Left lobe of liver (tissue), 2 donors: Measurements from ENCODE around the gene UBR2. TPM values are rescaled to one million over a fixed set of nuclear protein-coding genes. Genes with fewer than 3 reads are reported as not detected.
"Not testable (repeated sequence)": the region's sequence is repeated elsewhere in the genome, so short reads cannot be mapped to it uniquely, and the experiment has no call there.

Source experiments
- ATAC-seq: fragments of 200-7000 bp; cut with Tn5 transposase; one replicate; pipeline ENCODE4 v1.9.1; 2020; ENCODE audit warnings: mild to moderate bottlenecking, moderate library complexity
- DNase-seq: peaks from one replicate; pipeline ENCODE4 v3.0.0-alpha.2; 2020; ENCODE audit warnings: low spot score
- total RNA-seq: library from RNA; stranded (reverse); gene quantifications from one replicate; pipeline ENCODE4 v1.2.1, GENCODE V29; 2021
- donor health status: DM: no; HTN: no; CAD: no; lungs with moderate emphysema.
- donor health status: DM: no; HTN: yes; CAD: no.

The UBR2 gene
- total RNA-seq, 1 donor from 2014 or later, result 19.3 TPM

- DNase-seq (no peak), ATAC-seq (no peak)
These were observed 126.4 kb downstream of the UBR2 start for GRCh38 chr6:42690151-42690702.

DNA sequence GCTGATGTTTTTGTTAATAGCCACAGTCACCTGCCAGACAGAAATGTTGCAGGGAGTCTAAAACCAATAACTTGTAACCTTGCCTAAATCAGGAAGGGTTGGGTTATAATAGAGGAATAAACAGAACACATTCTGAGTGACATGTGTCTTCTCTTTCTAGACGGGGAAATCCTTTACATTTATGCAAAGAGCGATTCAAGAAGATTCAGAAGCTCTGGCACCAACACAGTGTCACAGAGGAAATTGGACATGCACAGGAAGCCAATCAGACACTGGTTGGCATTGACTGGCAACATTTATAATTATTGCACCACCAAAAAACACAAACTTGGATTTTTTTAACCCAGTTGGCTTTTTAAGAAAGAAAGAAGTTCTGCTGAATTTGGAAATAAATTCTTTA, 127.0 kb downstream of the UBR2 start:
- DNase-seq, result no peak
- no peak for ATAC-seq

DNA sequence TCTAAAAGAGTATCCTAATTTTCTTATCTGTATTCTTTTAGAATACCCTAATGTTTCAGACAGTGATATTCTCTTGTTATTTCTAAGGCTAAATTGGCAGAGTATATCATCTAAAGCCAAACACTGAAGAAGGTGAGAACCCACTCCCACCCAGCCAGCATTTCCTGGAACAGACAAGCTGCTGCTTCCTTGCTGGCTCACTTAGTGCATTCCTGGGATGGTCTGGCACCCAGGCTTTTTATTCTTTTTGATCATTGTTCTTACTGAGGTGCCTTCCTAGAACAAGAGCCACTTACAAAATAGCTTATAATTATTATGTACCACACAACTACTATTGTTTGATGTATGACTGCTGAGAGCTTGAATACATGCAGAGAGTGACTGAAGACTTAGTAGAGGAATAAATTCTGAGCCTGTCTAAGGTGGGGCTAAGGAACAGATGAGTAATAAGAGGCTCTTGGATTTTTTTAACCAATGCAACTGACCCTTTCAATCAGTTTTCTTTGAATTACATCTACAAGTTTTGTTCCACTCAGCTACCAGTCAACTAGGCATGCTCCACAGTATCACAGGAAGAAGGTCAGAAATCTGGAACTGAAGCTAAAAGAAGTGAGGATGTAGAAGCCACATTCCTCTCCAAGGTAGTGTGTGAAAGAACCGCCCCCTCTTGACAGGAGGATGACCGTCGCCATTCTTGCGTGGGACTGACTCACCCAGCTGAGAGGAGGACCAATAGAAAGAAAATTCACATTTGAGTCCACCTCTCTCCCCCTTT, 128.5 kb downstream of the UBR2 start:
- DNase-seq, result no peak
- no peak for ATAC-seq

GRCh38 chr6:42693725-42694323, 130.0 kb downstream of the UBR2 start:
- ATAC-seq, result no peak
- DNase-seq, result no peak

- ATAC-seq (no peak), DNase-seq (no peak)
These were observed 130.8 kb downstream of the UBR2 start for GRCh38 chr6:42694586-42694985.

DNA sequence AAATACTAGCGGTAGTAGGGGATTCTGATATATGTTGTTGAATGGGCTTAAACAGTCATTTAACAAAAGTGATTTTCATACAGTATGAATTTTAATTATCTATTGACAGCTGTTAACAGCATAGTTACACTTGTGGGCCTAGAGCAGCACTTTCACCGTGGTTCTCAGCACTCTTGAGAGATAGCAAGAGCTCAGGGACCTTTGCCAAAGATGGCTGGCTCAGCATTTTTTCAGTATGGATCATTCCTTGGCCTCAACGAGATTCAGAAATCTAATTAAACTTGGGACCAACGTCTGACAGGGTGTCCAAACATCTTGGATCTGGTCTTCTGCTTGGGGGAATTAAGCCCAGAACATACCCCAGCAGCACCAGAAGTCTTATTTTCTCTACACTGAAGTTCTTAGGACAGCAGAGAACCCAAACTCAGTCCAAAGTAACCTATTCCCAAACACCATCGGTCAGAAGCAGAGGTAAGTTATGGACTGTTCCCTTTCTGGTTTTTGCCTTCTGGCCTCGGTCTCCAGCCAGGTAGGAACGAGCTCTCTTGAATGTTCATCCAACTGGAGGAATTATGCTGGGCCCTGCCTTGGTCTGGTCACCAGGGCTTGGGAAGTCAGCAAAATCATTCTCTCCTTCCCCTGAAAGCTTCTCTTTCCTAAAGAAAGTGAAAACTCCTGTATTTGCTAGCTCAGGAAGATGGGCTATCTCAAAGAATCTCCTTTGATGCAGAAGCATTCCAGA, 132.9 kb downstream of the UBR2 start:
- ATAC-seq (no peak), DNase-seq (no peak)

GRCh38 chr6:42697268-42697655, 133.4 kb downstream of the UBR2 start:
- DNase-seq (no peak), ATAC-seq (no peak)

GRCh38 chr6:42698217-42698616, 134.4 kb downstream of the UBR2 start:
- ATAC-seq, result no peak
- DNase-seq, result no peak

GRCh38 chr6:42702200-42702599, 138.4 kb downstream of the UBR2 start:
- no peak for DNase-seq

GRCh38 chr6:42702786-42703185, 139.0 kb downstream of the UBR2 start:
- DNase-seq, ATAC-seq: not testable (repeated sequence)

More at GRCh38 chr6:42702200-42702599, 138.4 kb downstream of the UBR2 start:
- ATAC-seq, result peak; percentile 33

DNA sequence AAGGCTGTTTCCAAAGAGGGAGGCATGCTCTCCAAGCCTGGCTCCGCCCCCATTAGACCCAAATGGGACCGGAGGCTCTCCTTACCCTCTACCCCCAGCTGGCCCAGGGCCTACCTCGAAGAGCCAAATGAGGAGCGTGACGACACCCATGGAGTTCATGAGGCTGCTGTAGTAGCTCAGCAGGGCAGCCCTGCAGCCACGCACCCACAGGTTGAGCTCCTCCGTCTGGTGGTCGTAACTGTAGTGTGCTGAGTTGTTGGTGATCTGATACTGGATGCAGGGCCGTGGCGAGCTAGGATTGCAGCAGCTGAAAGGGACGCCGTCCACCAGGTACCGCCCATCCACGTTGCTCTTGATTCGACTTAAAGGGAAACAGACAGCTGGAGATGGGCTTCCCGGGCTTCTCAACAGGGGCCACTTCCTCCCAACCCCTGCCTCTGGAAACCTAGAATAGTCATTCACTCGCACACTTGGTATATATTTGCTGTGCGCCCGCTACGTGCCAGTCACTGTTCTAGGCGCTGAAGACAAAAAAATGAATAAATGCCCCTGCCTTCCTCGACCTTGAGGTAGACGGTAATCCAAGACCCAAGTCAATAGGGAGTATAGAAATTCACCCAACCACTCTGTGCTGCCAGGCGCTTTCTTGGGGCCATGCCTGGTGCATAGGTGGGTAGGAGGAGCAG, 140.6 kb downstream of the UBR2 start:
- peak; percentile 62 for ATAC-seq
- DNase-seq, result no peak

GRCh38 chr6:42704937-42705374, 141.1 kb downstream of the UBR2 start:
- ATAC-seq (no peak), DNase-seq (no peak)

DNA sequence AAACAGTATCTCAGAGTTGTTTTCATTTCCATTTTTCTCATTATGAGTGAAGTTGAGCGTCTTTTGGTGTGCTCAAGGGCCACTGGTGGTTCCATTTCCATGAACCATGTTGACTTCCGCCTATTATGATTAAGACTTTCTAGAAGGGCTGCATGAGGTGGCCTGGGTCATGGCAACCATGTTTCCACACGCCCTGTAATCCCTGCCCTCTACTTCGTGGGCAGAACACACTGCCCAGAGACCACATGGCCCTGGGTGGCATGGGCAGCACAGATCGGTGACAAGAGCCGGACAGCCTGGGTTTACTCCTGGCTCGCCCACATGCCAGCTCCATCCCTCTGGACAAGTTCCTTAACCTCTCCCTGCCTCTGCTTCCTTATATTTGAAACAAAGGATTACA, 143.8 kb downstream of the UBR2 start:
- DNase-seq, result no peak
- no peak for ATAC-seq

DNA sequence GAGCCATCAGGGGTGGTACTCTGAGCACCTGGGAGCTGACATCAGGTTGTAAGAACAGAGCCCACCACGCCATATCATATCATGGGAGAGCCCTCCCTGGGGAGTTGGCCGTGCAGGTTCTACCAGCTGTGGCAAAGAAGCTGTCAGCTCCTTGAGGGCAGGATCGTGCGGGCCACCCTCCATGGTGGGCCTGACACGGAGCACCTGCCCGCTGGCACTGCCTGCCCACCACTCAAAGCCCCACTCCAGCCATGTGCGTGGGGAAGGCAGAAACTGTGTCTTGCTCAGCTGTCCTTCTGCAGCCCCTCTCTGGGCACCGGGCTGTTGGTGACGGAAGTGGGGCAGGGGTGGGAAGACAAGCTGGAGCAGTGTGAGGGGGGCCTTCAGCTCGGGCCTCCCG, 144.3 kb downstream of the UBR2 start:
- no peak for ATAC-seq
- DNase-seq, result no peak

DNA sequence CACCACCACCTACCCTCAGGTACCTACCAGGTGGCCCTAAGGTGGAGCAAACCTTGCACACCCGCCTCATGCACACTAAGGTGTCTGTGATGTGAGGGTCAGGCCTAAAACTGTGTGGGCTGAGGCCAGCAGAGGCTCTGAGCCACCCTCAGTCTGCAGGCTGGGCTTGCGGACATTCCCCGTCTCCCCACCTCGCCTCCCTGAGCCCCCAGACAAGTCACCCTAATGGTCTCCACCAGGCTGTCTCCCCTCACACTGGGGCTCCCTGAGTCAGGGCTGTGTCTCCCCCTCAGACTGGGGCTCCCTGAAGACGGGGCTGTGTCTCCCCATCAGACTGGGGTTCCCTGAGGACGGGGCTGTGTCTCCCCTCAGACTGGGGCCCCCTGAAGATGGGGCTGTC, 146.0 kb downstream of the UBR2 start:
- DNase-seq (no peak), ATAC-seq (no peak)

- ATAC-seq, result no peak
- no peak for DNase-seq
These were observed 146.5 kb downstream of the UBR2 start for GRCh38 chr6:42710316-42710715.

DNA sequence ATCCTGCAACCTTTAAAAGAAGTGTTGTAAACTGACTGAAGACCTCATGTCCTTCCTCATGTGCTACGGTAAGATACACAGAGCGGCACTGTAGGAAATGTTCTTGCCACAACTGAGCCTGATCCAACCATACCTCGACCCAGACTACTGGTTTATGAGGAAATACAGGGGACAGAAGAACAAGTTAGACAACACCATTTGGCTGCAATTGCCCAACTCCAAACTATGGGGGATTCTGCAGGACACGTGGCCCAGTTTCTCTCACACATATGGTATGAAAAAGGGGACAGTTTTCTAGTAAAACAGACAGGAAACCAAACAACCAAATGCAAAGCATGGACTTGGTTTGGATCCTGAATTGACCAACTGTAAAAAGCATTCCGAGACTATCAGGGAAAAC, 148.1 kb downstream of the UBR2 start:
- no peak for ATAC-seq
- DNase-seq, result no peak

GRCh38 chr6:42714098-42714761, 150.4 kb downstream of the UBR2 start:
- no peak for ATAC-seq
- DNase-seq, result no peak

GRCh38 chr6:42715871-42716270, 152.0 kb downstream of the UBR2 start:
- ATAC-seq (no peak), DNase-seq (no peak)

- ATAC-seq (no peak), DNase-seq (no peak)
These were observed 156.9 kb downstream of the UBR2 start for GRCh38 chr6:42720739-42721138.
